Sigmoid colon (tissue), 4 donors: ENCODE measurements around the gene AGAP6.
"Not testable (repeated sequence)": the region's sequence is repeated elsewhere in the genome, so short reads cannot be mapped to it uniquely, and the experiment has no call there.

Experiments used
- CTCF ChIP-seq, 4 experiments: fragments of 450-650 bp in 3 of 4; fragments of 200-600 bp in 1 of 4; IDR thresholded peaks; one replicate each; pipeline ENCODE4 v1.5.1; 2016 to 2019; ENCODE audit warnings: antibody characterized with exemption in 4 of 4, mild to moderate bottlenecking in 3 of 4, moderate library complexity in 2 of 4
- POLR2A ChIP-seq, 2 donors: fragments of 450-650 bp; IDR thresholded peaks; one replicate each; pipeline ENCODE4 v1.6.1; 2016; ENCODE audit warnings: antibody characterized with exemption in 2 of 2, mild to moderate bottlenecking in 2 of 2, moderate library complexity in 2 of 2
- POLR2AphosphoS5 ChIP-seq, 4 donors: sonication (generic); formaldehyde crosslinking; IDR thresholded peaks; one replicate each; pipeline ENCODE4 v1.6.1; 2017; ENCODE audit warnings: antibody characterized with exemption in 4 of 4

DNA sequence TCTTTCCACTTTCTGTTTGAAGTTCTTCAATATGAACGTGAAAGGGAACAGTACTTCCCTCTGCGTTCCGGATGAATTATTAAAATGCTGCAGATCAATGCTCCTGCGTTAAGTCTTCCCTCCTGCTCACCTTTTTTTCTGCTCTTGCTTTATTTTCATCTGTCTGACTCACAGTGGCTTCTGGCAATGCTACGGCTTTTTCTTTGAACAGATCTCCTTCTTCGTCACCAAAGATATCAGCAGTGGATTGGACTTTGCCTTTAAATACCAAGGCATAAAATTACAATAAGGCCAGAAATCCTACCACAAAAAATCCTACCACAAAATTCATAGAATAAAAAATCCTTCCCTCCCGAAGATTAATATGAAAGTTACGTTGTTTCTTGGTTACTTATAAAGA lies 68.4 kb downstream of the AGAP6 start:
- TF ChIP-seq POLR2AphosphoS5, POLR2A, CTCF (IDR thresholded peaks at IDR 0.05): not testable (repeated sequence)
